Measurements from ENCODE around the gene EFNA3.

EFNA3 gene

DNA sequence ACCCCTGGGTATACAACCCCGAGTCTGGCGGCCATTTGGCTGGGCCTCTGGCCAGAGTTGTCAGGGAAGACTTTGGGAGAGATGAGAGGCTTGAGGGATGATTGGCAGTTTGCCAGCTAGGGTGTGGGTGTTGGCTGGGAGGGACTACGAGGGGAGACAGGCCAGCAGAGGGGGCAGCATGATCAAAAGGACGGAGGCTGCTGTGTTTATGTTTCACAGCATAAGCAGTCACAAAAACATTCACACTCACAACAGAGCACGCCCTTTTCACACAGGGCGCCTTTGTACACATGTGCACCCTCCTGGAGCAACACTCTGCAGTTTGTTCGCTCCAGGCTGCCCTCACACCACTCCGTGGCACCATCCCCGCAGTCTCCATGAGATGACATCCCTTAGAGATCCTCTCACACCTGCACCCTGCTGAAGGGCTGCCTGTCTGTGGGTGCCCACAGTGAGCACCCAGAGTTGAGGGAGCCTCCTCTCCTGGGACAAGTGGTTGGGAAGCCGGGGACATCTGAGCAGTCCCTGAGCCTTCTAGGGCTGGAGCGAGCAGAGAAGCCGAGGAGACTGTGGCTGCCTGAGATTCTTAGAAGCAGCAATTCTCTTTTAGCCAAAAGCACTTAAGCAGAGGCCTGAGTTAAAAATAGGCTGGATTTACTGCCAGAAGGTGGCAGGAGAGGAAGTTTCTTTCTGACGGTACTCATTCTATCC, 15.4 kb downstream of the EFNA3 start (continued):
- TF ChIP-seq ZNF214 (tag by site-specific recombination; IDR thresholded peaks at IDR 0.05; ENCODE audit: borderline replicate concordance) (no peak), ZNF530 (tag by site-specific recombination; IDR thresholded peaks at IDR 0.05; ENCODE audit: low read depth) (no peak), ZNF501 (tag by site-specific recombination; IDR thresholded peaks at IDR 0.05) (no peak), EGR2 (tag by site-specific recombination; IDR thresholded peaks at IDR 0.05; ENCODE audit: low read depth) (peak; percentile 91), ZNF585B (tag by site-specific recombination; IDR thresholded peaks at IDR 0.05) (no peak), ZNF654 (tag by site-specific recombination; IDR thresholded peaks at IDR 0.05; ENCODE audit: low read depth) (peak; percentile 52), ZNF292 (tag by site-specific recombination; IDR thresholded peaks at IDR 0.05; ENCODE audit: borderline replicate concordance, low read depth) (no peak), ZNF555 (tag by site-specific recombination; conservative IDR thresholded peaks at IDR 0.05) (no peak), ZFHX2 (tag by site-specific recombination; conservative IDR thresholded peaks at IDR 0.05) (peak; percentile 94), ZNF324 (tag by site-specific recombination; IDR thresholded peaks at IDR 0.05) (0 out of 2 replicates have a peak, but pooled peaks have one; percentile 19), MYNN (tag by site-specific recombination; IDR thresholded peaks at IDR 0.05; ENCODE audit: borderline replicate concordance) (no peak), GLIS1 (tag by site-specific recombination; IDR thresholded peaks at IDR 0.05) (peak; percentile 56; the same call in 1 of the 2 replicates), ZBTB8A (tag by site-specific recombination; IDR thresholded peaks at IDR 0.05) (peak; percentile 63), KLF8 (tag by site-specific recombination; IDR thresholded peaks at IDR 0.05) (peak; percentile 28; the same call in 1 of the 2 replicates), ZNF791 (tag by site-specific recombination; IDR thresholded peaks at IDR 0.05) (no peak), ZNF335 (tag by site-specific recombination; conservative IDR thresholded peaks at IDR 0.05) (peak; percentile 32), ZNF341 (tag by site-specific recombination; IDR thresholded peaks at IDR 0.05; ENCODE audit: low read depth) (peak; percentile 54), ZNF658 (tag by site-specific recombination; IDR thresholded peaks at IDR 0.05) (no peak), ZBTB20 (tag by site-specific recombination; IDR thresholded peaks at IDR 0.05) (no peak), KLF1 (tag by site-specific recombination; IDR thresholded peaks at IDR 0.05) (peak; percentile 83)
- TF ChIP-seq, protein P1, sequence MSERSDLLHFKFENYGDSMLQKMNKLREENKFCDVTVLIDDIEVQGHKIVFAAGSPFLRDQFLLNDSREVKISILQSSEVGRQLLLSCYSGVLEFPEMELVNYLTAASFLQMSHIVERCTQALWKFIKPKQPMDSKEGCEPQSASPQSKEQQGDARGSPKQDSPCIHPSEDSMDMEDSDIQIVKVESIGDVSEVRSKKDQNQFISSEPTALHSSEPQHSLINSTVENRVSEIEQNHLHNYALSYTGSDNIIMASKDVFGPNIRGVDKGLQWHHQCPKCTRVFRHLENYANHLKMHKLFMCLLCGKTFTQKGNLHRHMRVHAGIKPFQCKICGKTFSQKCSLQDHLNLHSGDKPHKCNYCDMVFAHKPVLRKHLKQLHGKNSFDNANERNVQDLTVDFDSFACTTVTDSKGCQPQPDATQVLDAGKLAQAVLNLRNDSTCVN (tag by site-specific recombination; optimal IDR thresholded peaks at IDR 0.05), result no peak
- TF ChIP-seq, protein P2, sequence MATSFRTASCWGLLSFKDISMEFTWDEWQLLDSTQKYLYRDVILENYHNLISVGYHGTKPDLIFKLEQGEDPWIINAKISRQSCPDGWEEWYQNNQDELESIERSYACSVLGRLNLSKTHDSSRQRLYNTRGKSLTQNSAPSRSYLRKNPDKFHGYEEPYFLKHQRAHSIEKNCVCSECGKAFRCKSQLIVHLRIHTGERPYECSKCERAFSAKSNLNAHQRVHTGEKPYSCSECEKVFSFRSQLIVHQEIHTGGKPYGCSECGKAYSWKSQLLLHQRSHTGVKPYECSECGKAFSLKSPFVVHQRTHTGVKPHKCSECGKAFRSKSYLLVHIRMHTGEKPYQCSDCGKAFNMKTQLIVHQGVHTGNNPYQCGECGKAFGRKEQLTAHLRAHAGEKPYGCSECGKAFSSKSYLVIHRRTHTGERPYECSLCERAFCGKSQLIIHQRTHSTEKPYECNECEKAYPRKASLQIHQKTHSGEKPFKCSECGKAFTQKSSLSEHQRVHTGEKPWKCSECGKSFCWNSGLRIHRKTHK (tag by site-specific recombination; IDR thresholded peaks at IDR 0.05), result no peak
- TF ChIP-seq, protein P3, sequence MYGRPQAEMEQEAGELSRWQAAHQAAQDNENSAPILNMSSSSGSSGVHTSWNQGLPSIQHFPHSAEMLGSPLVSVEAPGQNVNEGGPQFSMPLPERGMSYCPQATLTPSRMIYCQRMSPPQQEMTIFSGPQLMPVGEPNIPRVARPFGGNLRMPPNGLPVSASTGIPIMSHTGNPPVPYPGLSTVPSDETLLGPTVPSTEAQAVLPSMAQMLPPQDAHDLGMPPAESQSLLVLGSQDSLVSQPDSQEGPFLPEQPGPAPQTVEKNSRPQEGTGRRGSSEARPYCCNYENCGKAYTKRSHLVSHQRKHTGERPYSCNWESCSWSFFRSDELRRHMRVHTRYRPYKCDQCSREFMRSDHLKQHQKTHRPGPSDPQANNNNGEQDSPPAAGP (tag by site-specific recombination; IDR thresholded peaks at IDR 0.05), result peak; percentile 95
- TF ChIP-seq, protein P4, sequence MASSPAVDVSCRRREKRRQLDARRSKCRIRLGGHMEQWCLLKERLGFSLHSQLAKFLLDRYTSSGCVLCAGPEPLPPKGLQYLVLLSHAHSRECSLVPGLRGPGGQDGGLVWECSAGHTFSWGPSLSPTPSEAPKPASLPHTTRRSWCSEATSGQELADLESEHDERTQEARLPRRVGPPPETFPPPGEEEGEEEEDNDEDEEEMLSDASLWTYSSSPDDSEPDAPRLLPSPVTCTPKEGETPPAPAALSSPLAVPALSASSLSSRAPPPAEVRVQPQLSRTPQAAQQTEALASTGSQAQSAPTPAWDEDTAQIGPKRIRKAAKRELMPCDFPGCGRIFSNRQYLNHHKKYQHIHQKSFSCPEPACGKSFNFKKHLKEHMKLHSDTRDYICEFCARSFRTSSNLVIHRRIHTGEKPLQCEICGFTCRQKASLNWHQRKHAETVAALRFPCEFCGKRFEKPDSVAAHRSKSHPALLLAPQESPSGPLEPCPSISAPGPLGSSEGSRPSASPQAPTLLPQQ (tag by site-specific recombination; IDR thresholded peaks at IDR 0.05), result peak; percentile 19; the same call in 1 of the 2 replicates
- TF ChIP-seq, protein P5, sequence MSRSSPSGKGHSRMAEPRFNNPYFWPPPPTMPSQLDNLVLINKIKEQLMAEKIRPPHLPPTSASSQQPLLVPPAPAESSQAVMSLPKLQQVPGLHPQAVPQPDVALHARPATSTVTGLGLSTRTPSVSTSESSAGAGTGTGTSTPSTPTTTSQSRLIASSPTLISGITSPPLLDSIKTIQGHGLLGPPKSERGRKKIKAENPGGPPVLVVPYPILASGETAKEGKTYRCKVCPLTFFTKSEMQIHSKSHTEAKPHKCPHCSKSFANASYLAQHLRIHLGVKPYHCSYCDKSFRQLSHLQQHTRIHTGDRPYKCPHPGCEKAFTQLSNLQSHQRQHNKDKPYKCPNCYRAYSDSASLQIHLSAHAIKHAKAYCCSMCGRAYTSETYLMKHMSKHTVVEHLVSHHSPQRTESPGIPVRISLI (tag by site-specific recombination; IDR thresholded peaks at IDR 0.05), result no peak
- TF ChIP-seq, protein P6, sequence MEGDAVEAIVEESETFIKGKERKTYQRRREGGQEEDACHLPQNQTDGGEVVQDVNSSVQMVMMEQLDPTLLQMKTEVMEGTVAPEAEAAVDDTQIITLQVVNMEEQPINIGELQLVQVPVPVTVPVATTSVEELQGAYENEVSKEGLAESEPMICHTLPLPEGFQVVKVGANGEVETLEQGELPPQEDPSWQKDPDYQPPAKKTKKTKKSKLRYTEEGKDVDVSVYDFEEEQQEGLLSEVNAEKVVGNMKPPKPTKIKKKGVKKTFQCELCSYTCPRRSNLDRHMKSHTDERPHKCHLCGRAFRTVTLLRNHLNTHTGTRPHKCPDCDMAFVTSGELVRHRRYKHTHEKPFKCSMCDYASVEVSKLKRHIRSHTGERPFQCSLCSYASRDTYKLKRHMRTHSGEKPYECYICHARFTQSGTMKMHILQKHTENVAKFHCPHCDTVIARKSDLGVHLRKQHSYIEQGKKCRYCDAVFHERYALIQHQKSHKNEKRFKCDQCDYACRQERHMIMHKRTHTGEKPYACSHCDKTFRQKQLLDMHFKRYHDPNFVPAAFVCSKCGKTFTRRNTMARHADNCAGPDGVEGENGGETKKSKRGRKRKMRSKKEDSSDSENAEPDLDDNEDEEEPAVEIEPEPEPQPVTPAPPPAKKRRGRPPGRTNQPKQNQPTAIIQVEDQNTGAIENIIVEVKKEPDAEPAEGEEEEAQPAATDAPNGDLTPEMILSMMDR (tag by site-specific recombination; IDR thresholded peaks at IDR 0.05), result peak; percentile 88
- TF ChIP-seq, protein P7, sequence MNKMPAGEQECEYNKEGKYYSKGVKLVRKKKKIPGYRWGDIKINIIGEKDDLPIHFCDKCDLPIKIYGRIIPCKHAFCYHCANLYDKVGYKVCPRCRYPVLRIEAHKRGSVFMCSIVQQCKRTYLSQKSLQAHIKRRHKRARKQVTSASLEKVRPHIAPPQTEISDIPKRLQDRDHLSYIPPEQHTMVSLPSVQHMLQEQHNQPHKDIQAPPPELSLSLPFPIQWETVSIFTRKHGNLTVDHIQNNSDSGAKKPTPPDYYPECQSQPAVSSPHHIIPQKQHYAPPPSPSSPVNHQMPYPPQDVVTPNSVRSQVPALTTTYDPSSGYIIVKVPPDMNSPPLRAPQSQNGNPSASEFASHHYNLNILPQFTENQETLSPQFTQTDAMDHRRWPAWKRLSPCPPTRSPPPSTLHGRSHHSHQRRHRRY (tag by site-specific recombination; IDR thresholded peaks at IDR 0.05), result no peak
- TF ChIP-seq, protein P8, sequence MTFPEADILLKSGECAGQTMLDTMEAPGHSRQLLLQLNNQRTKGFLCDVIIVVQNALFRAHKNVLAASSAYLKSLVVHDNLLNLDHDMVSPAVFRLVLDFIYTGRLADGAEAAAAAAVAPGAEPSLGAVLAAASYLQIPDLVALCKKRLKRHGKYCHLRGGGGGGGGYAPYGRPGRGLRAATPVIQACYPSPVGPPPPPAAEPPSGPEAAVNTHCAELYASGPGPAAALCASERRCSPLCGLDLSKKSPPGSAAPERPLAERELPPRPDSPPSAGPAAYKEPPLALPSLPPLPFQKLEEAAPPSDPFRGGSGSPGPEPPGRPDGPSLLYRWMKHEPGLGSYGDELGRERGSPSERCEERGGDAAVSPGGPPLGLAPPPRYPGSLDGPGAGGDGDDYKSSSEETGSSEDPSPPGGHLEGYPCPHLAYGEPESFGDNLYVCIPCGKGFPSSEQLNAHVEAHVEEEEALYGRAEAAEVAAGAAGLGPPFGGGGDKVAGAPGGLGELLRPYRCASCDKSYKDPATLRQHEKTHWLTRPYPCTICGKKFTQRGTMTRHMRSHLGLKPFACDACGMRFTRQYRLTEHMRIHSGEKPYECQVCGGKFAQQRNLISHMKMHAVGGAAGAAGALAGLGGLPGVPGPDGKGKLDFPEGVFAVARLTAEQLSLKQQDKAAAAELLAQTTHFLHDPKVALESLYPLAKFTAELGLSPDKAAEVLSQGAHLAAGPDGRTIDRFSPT (tag by site-specific recombination; IDR thresholded peaks at IDR 0.05), result 0 out of 2 replicates have a peak, but pooled peaks have one; percentile 40

Measured in HEK293 (cell line).